IMR-90 (cell line): ENCODE results near the gene MYBPH. TPM values are rescaled to one million over a fixed set of nuclear protein-coding genes. Genes with fewer than 3 reads are reported as not detected.

Experiments
- ATAC-seq: fragments of 200-7000 bp; cut with Tn5 transposase; 2 replicates; pipeline ENCODE4 v1.9.1; 2020; ENCODE audit warnings: low read depth, mild to moderate bottlenecking, moderate library complexity
- BruUV-seq: library from RNA; stranded (reverse); fragments of 400-500 nt; replicated peaks from 2 replicates; lab custom pipeline; 2021; lab: Mats Ljungman, UMichigan
- CTCF ChIA-PET: fragments of 300-600 bp; formaldehyde crosslinking; extraction: SDS; loops from one replicate; lab custom pipeline; 2021; ENCODE audit warnings: antibody characterized with exemption; lab: Yijun Ruan, JAX
- POLR2A ChIA-PET: fragments of 300-600 bp; sonication (Branson Sonifier 250); formaldehyde crosslinking; loops from one replicate; lab custom pipeline; 2022; ENCODE audit warnings: antibody characterized with exemption; ENCODE audit not compliant: unreplicated experiment; lab: Charles Lee
- DNase-seq: peaks from one replicate; pipeline ENCODE4 v3.0.0; 2013
- H2AFZ ChIP-seq: replicated peaks from 2 replicates; pipeline ENCODE3; 2013; ENCODE audit warnings: low read length, mild to moderate bottlenecking; ENCODE audit not compliant: poor library complexity
- H2AK5ac ChIP-seq: 2 replicates; pipeline ENCODE4 v1.6.1; 2013; ENCODE audit warnings: low read depth, low read length, inconsistent platforms
- H2AK9ac ChIP-seq: replicated peaks from 2 replicates; pipeline ENCODE3; 2013; ENCODE audit warnings: mild to moderate bottlenecking, low read depth, low read length, moderate library complexity; ENCODE audit not compliant: poor library complexity
- H2BK120ac ChIP-seq: 2 replicates; pipeline ENCODE4 v1.6.1; 2013; ENCODE audit warnings: low read depth, low read length, inconsistent platforms
- H2BK15ac ChIP-seq: 3 replicates; pipeline ENCODE4 v1.6.1; 2013; ENCODE audit warnings: low read depth, low read length, inconsistent platforms
- H2BK20ac ChIP-seq: 2 replicates; pipeline ENCODE4 v1.6.1; 2013; ENCODE audit warnings: low read depth, mild to moderate bottlenecking, inconsistent platforms, low read length, moderate library complexity
- H2BK5ac ChIP-seq: 2 replicates; pipeline ENCODE4 v1.6.1; 2013; ENCODE audit warnings: mild to moderate bottlenecking, low read depth, low read length, inconsistent platforms; ENCODE audit not compliant: poor library complexity, severe bottlenecking
- H3K14ac ChIP-seq: replicated peaks from 2 replicates; pipeline ENCODE4 v1.6.1; 2013; ENCODE audit warnings: low read depth, low read length, inconsistent platforms
- H3K18ac ChIP-seq: 2 replicates; pipeline ENCODE4 v1.6.1; 2013; ENCODE audit warnings: low read depth, low read length, control low read depth
- H3K23ac ChIP-seq: 2 replicates; pipeline ENCODE4 v1.6.1; 2013; ENCODE audit warnings: low read depth, low read length, inconsistent platforms
- H3K27ac ChIP-seq: 2 replicates; pipeline ENCODE4 v1.5.1; 2013; ENCODE audit warnings: mild to moderate bottlenecking, control low read depth, low read length; ENCODE audit not compliant: insufficient read depth
- H3K27me3 ChIP-seq: 2 replicates; pipeline ENCODE4 v1.6.1; 2013; ENCODE audit warnings: low read length; ENCODE audit not compliant: control insufficient read depth, insufficient read depth
- H3K36me3 ChIP-seq: 2 replicates; pipeline ENCODE4 v1.6.1; 2013; ENCODE audit warnings: low read length, mixed read lengths; ENCODE audit not compliant: control insufficient read depth, insufficient read depth
- H3K4ac ChIP-seq: 2 replicates; pipeline ENCODE4 v1.6.1; 2013; ENCODE audit warnings: low read depth, low read length, inconsistent platforms
- H3K4me1 ChIP-seq: 2 replicates; pipeline ENCODE4 v1.6.1; 2013; ENCODE audit warnings: low read length, mixed read lengths; ENCODE audit not compliant: control insufficient read depth, insufficient read depth
- H3K4me2 ChIP-seq: 2 replicates; pipeline ENCODE4 v1.6.1; 2013; ENCODE audit warnings: low read depth, mild to moderate bottlenecking, control low read depth, low read length, moderate library complexity
- H3K4me3 ChIP-seq: 2 replicates; pipeline ENCODE4 v1.5.1; 2013; ENCODE audit warnings: low read depth, mild to moderate bottlenecking, control low read depth, low read length, moderate library complexity; ENCODE audit not compliant: insufficient read depth
- H3K56ac ChIP-seq: 2 replicates; pipeline ENCODE4 v1.6.1; 2013; ENCODE audit warnings: low read length, inconsistent platforms; ENCODE audit not compliant: insufficient read depth; ENCODE audit errors: extremely low read depth
- H3K79me1 ChIP-seq, 2 experiments: 2 replicates each; pipeline ENCODE4 v1.6.1; 2013; ENCODE audit warnings: low read length in 2 of 2, inconsistent platforms in 1 of 2, low read depth in 1 of 2
- H3K9ac ChIP-seq: 2 replicates; pipeline ENCODE4 v1.6.1; 2013; ENCODE audit warnings: low read depth, low read length, control low read depth
- H3K9me1 ChIP-seq: 2 replicates; pipeline ENCODE4 v1.6.1; 2013; ENCODE audit warnings: low read length, inconsistent platforms; ENCODE audit not compliant: insufficient read depth
- H3K9me3 ChIP-seq: 2 replicates; pipeline ENCODE4 v1.6.1; 2013; ENCODE audit warnings: low read length; ENCODE audit not compliant: control insufficient read depth, insufficient read depth
- H4K20me1 ChIP-seq: 2 replicates; pipeline ENCODE4 v1.6.1; 2013; ENCODE audit warnings: low read length, inconsistent platforms; ENCODE audit not compliant: insufficient read depth
- H4K5ac ChIP-seq: 2 replicates; pipeline ENCODE4 v1.6.1; 2013; ENCODE audit warnings: mild to moderate bottlenecking, low read depth, low read length, control low read depth
- H4K8ac ChIP-seq, 2 experiments: 2 replicates each; pipeline ENCODE4 v1.6.1; 2013; ENCODE audit warnings: low read depth in 2 of 2, low read length in 2 of 2, control low read depth in 1 of 2, inconsistent platforms in 1 of 2
- H4K91ac ChIP-seq: 2 replicates; pipeline ENCODE4 v1.6.1; 2013; ENCODE audit warnings: low read depth, low read length, inconsistent platforms; ENCODE audit not compliant: insufficient read depth
- BHLHE40 ChIP-seq: fragments of 150-350 bp; IDR thresholded peaks from 2 replicates; pipeline ENCODE4 v1.6.1; 2016; ENCODE audit warnings: mild to moderate bottlenecking, low read depth, low read length
- CEBPB ChIP-seq: IDR thresholded peaks from 2 replicates; pipeline ENCODE4 v1.6.1; 2012; ENCODE audit warnings: low read depth, low read length, improper control_type of control experiment
- CHD1 ChIP-seq: IDR thresholded peaks from 2 replicates; pipeline ENCODE4 v1.6.1; 2012; ENCODE audit warnings: low read depth, low read length, improper control_type of control experiment
- FOS ChIP-seq: fragments of 150-350 bp; IDR thresholded peaks from 2 replicates; pipeline ENCODE4 v1.6.1; 2016; ENCODE audit warnings: low read depth, low read length
- MAFK ChIP-seq: IDR thresholded peaks from 2 replicates; pipeline ENCODE4 v1.6.1; 2012; ENCODE audit warnings: low read depth, low read length, improper control_type of control experiment
- MAZ ChIP-seq: IDR thresholded peaks from 2 replicates; pipeline ENCODE4 v1.6.1; 2012; ENCODE audit warnings: low read depth, mild to moderate bottlenecking, low read length, improper control_type of control experiment, moderate library complexity, borderline replicate concordance
- MXI1 ChIP-seq: IDR thresholded peaks from 2 replicates; pipeline ENCODE4 v1.6.1; 2012; ENCODE audit warnings: low read depth, mild to moderate bottlenecking, low read length, moderate library complexity, borderline replicate concordance
- NFE2L2 ChIP-seq: fragments of 150-350 bp; IDR thresholded peaks from 2 replicates; pipeline ENCODE4 v1.6.1; 2016; ENCODE audit warnings: low read depth, mild to moderate bottlenecking, low read length
- POLR2A ChIP-seq: IDR thresholded peaks from 2 replicates; pipeline ENCODE4 v1.6.1; 2012; ENCODE audit warnings: mild to moderate bottlenecking, low read depth, low read length
- RCOR1 ChIP-seq: IDR thresholded peaks from 2 replicates; pipeline ENCODE4 v1.6.1; 2012; ENCODE audit warnings: mild to moderate bottlenecking, low read length, improper control_type of control experiment; ENCODE audit not compliant: insufficient replicate concordance
- WGBS, 2 experiments: methylation state at CpG; one replicate each; pipeline versions ENCODE4 v1.1.5 to v1.1.7; 2013; ENCODE audit warnings: missing lambda C conversion rate in 2 of 2; ENCODE audit not compliant: insufficient read length in 1 of 2; ENCODE audit errors: extremely low coverage in 2 of 2; 5-methylcytosine and 5-hydroxymethylcytosine counted together
- dilution Hi-C: fragments of 300-500 bp; cut with HindIII; formaldehyde crosslinking; loops from one replicate; pipeline ENCODE4 v1.14.3; 2018; ENCODE audit warnings: low sequenced_read_pairs; ENCODE audit not compliant: unreplicated experiment
- in situ Hi-C: fragments of 300-500 bp; cut with MboI; formaldehyde crosslinking; loops from 3 replicates; pipeline ENCODE4 v1.14.3; 2019; ENCODE audit warnings: low sequenced_read_pairs, inconsistent platforms, mixed read lengths
- intact Hi-C: fragments of 100-400 bp; cut with micrococcal nuclease; formaldehyde crosslinking; loops from 2 replicates; pipeline ENCODE4 v1.10.0; 2022
- polyA plus RNA-seq, 3 experiments: library from polyadenylated mRNA; depleted of rRNA; stranded (reverse); fragments of >200 nt; gene quantifications; 2 replicates each; pipeline ENCODE4 v1.2.3, GENCODE V29; 2012; ENCODE audit warnings: low replicate concordance in 1 of 3
- total RNA-seq: library from RNA; depleted of rRNA; stranded (reverse); fragments of >200 nt; gene quantifications from 2 replicates; pipeline ENCODE4 v1.2.3, GENCODE V29; 2012
- TF ChIP-seq, protein P1 (sequence below): fragments of 150-350 bp; IDR thresholded peaks from 2 replicates; pipeline ENCODE4 v1.6.1; 2016; ENCODE audit warnings: low read depth, mild to moderate bottlenecking, low read length, moderate library complexity, borderline replicate concordance
- TF ChIP-seq, protein P2 (sequence below): conservative IDR thresholded peaks from 2 replicates; pipeline ENCODE4 v1.5.1; 2012; ENCODE audit warnings: mild to moderate bottlenecking, low read depth, low read length, improper control_type of control experiment
- TF ChIP-seq, protein P3 (sequence below): fragments of 150-350 bp; IDR thresholded peaks from 2 replicates; pipeline ENCODE4 v1.6.1; 2017; ENCODE audit warnings: mild to moderate bottlenecking, antibody characterized with exemption, low read length, low read depth

The MYBPH gene
- total and polyA plus RNA-seq, 2 of the 4 experiments (the other 2 are of a cell fraction) = not detected

DNA sequence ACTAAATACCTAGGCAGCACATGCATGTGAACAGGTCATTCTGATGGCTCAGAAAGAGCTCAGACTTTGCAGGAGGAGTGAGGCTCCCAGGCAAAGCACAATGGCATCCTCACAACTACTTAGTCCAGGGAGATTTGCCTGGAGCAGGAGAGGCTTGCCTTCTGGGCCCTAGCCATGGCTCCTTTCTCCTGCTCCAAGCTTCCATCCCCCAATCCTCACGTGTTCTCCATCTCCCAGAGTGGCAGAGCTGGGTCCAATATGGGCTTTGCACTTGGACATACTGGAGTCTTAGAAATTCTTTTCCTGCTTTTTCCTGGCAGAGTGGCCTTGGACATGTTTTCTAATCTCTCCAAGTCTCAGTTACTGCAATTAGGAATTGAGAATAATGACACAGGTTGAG, 15.8 kb downstream of the MYBPH start:
- Histone ChIP-seq H2AFZ (no peak overlapping the region), H2AK5ac (no peak overlapping the region), H2BK15ac (no peak overlapping the region), H3K4ac (no peak overlapping the region), H3K56ac (no peak overlapping the region), H3K79me1 (no peaks in the 10 kb centered on the region), H3K4me2 (no peak overlapping the region), H4K20me1 (no peaks in the 10 kb centered on the region), H3K9ac (no peak overlapping the region), H2BK5ac (no peak overlapping the region), H3K23ac (no peak overlapping the region), H3K9me1 (no peaks in the 10 kb centered on the region), H3K4me1 (no peaks in the 10 kb centered on the region), H2BK20ac (no peak overlapping the region), H4K8ac (no peak overlapping the region), H2BK120ac (no peak overlapping the region), H3K4me3 (no peak overlapping the region), H3K14ac (no peak overlapping the region), H4K91ac (no peak overlapping the region), H3K27ac (no peak overlapping the region), H3K36me3 (no peaks in the 10 kb centered on the region), H3K27me3 (peaks cover 43% of the 10 kb centered on the region), H3K18ac (no peak overlapping the region), H4K5ac (no peak overlapping the region), H2AK9ac (no peak overlapping the region), H3K9me3 (peaks cover 7% of the 10 kb centered on the region; the same call in 1 of the 2 replicates)
- in situ Hi-C loops = no loop called here
- WGBS, 2 experiments = no CpG with 5 or more reads among the region's 1 CpG
- no peak for DNase-seq
- POLR2A ChIA-PET = no interaction called here
- CTCF ChIA-PET = no interaction called here
- intact Hi-C loops = no loop called here
- BruUV-seq = no TSS peak
- dilution Hi-C loops = no loop called here
- TF ChIP-seq CEBPB (no peak), NFE2L2 (no peak), RCOR1 (no peak), MXI1 (no peak), CHD1 (no peak), FOS (no peak), POLR2A (no peak), BHLHE40 (no peak), MAZ (no peak), MAFK (no peak)
- TF ChIP-seq, protein P1, sequence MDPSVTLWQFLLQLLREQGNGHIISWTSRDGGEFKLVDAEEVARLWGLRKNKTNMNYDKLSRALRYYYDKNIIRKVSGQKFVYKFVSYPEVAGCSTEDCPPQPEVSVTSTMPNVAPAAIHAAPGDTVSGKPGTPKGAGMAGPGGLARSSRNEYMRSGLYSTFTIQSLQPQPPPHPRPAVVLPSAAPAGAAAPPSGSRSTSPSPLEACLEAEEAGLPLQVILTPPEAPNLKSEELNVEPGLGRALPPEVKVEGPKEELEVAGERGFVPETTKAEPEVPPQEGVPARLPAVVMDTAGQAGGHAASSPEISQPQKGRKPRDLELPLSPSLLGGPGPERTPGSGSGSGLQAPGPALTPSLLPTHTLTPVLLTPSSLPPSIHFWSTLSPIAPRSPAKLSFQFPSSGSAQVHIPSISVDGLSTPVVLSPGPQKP = no peak
- TF ChIP-seq, protein P2, sequence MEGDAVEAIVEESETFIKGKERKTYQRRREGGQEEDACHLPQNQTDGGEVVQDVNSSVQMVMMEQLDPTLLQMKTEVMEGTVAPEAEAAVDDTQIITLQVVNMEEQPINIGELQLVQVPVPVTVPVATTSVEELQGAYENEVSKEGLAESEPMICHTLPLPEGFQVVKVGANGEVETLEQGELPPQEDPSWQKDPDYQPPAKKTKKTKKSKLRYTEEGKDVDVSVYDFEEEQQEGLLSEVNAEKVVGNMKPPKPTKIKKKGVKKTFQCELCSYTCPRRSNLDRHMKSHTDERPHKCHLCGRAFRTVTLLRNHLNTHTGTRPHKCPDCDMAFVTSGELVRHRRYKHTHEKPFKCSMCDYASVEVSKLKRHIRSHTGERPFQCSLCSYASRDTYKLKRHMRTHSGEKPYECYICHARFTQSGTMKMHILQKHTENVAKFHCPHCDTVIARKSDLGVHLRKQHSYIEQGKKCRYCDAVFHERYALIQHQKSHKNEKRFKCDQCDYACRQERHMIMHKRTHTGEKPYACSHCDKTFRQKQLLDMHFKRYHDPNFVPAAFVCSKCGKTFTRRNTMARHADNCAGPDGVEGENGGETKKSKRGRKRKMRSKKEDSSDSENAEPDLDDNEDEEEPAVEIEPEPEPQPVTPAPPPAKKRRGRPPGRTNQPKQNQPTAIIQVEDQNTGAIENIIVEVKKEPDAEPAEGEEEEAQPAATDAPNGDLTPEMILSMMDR = no peak
- TF ChIP-seq, protein P3, sequence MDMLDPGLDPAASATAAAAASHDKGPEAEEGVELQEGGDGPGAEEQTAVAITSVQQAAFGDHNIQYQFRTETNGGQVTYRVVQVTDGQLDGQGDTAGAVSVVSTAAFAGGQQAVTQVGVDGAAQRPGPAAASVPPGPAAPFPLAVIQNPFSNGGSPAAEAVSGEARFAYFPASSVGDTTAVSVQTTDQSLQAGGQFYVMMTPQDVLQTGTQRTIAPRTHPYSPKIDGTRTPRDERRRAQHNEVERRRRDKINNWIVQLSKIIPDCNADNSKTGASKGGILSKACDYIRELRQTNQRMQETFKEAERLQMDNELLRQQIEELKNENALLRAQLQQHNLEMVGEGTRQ = no peak
- ATAC-seq = no peak
